Endodermal cell (in vitro differentiated cells): ENCODE results near the gene KIAA1755. TPM values are rescaled to one million over a fixed set of nuclear protein-coding genes. Genes with fewer than 3 reads are reported as not detected.
"Not testable (repeated sequence)": the region's sequence is repeated elsewhere in the genome, so short reads cannot be mapped to it uniquely, and the experiment has no call there.

Source experiments
- DNase-seq: peaks from one replicate; pipeline ENCODE4 v3.0.0-alpha.2; 2017
- H3K27ac ChIP-seq: 2 replicates; pipeline ENCODE4 v1.5.1; 2013; ENCODE audit warnings: mild to moderate bottlenecking, low read depth, low read length, moderate library complexity
- H3K27me3 ChIP-seq: 2 replicates; pipeline ENCODE4 v1.6.1; 2013; ENCODE audit warnings: mild to moderate bottlenecking, low read length, moderate library complexity; ENCODE audit not compliant: insufficient read depth, control insufficient read depth, poor library complexity, severe bottlenecking
- H3K36me3 ChIP-seq: 2 replicates; pipeline ENCODE4 v1.7.0; 2013; ENCODE audit warnings: mild to moderate bottlenecking, low read length, moderate library complexity; ENCODE audit not compliant: control insufficient read depth, insufficient read depth
- H3K4me1 ChIP-seq: one replicate; pipeline ENCODE4 v1.7.0; 2013; ENCODE audit warnings: low read length; ENCODE audit not compliant: control insufficient read depth, insufficient read depth
- H3K4me3 ChIP-seq: 2 replicates; pipeline ENCODE4 v1.5.1; 2013; ENCODE audit warnings: mild to moderate bottlenecking, low read length, moderate library complexity
- H3K9ac ChIP-seq: 2 replicates; pipeline ENCODE4 v1.6.1; 2013; ENCODE audit warnings: mild to moderate bottlenecking, low read length, moderate library complexity; ENCODE audit not compliant: poor library complexity, severe bottlenecking; ENCODE audit errors: extremely low read depth
- H3K9me3 ChIP-seq: 2 replicates; pipeline ENCODE4 v1.6.1; 2013; ENCODE audit warnings: mild to moderate bottlenecking, low read length, moderate library complexity; ENCODE audit not compliant: control insufficient read depth
- H3K27ac Mint-ChIP-seq: 2 replicates; pipeline ENCODE4 v1.8.0; 2020; ENCODE audit warnings: mixed read lengths
- H3K27me3 Mint-ChIP-seq: 2 replicates; pipeline ENCODE4 v1.8.0; 2021; ENCODE audit warnings: mild to moderate bottlenecking, mixed read lengths; ENCODE audit not compliant: insufficient read depth
- H3K36me3 Mint-ChIP-seq: 2 replicates; pipeline ENCODE4 v1.8.0; 2020; ENCODE audit warnings: low read depth, mixed read lengths
- H3K4me1 Mint-ChIP-seq: 2 replicates; pipeline ENCODE4 v1.8.0; 2020; ENCODE audit warnings: mixed read lengths
- H3K4me3 Mint-ChIP-seq: 2 replicates; pipeline ENCODE4 v1.8.0; 2020; ENCODE audit warnings: mild to moderate bottlenecking, moderate library complexity, mixed read lengths
- H3K9me3 Mint-ChIP-seq: 2 replicates; pipeline ENCODE4 v1.8.0; 2020; ENCODE audit warnings: mild to moderate bottlenecking, mixed read lengths
- CTCF ChIP-seq: fragments of 200-600 bp; sonication (generic); conservative IDR thresholded peaks from 2 replicates; pipeline ENCODE4 v1.5.0; 2021; ENCODE audit warnings: antibody characterized with exemption, mild to moderate bottlenecking
- WGBS, 2 experiments: methylation state at CpG; one replicate each; pipeline versions ENCODE4 v1.1.5 to v1.1.7; 2013; ENCODE audit warnings: missing lambda C conversion rate in 2 of 2, mixed read lengths in 1 of 2; ENCODE audit not compliant: insufficient coverage in 1 of 2, insufficient read length in 1 of 2; 5-methylcytosine and 5-hydroxymethylcytosine counted together
- total RNA-seq, 2 donors: library from RNA; stranded (reverse); fragmentation: NEBNext Ultra II Directional in 1 of 2; extraction: Animal tissue kit (Norgen Biotek cat#: 25700) in 1 of 2; gene quantifications; 2 replicates in 1 of 2; 3 replicates in 1 of 2; pipeline ENCODE4 v1.2.1, GENCODE V29; 2021

Gene KIAA1755
- total RNA-seq, 2 donors from 2014 or later: not detected

- WGBS, 2 experiments: 55 to 58% methylated on average over 16 to 20 of the region's 20 CpGs
- Mint-ChIP-seq H3K27ac (peak overlapping the region; percentile 30), H3K9me3 (peaks cover under 1% of the 10 kb centered on the region), H3K4me3 (no peak overlapping the region), H3K36me3 (no peaks in the 10 kb centered on the region), H3K27me3 (peaks cover under 1% of the 10 kb centered on the region), H3K4me1 (peaks cover 9% of the 10 kb centered on the region)
- H3K4me3 ChIP-seq: no peak overlapping the region
- H3K36me3 ChIP-seq: no peaks in the 10 kb centered on the region
- no peaks in the 10 kb centered on the region for H3K27me3 ChIP-seq
- TF ChIP-seq CTCF: no peak
- no peaks in the 10 kb centered on the region for H3K4me1 ChIP-seq
- H3K9ac ChIP-seq: no peak overlapping the region
- peak overlapping the region; percentile 70 for H3K27ac ChIP-seq
- DNase-seq: peak; percentile 74
- no peaks in the 10 kb centered on the region for H3K9me3 ChIP-seq
Observed at GRCh38 chr20:38252292-38253288, 7.9 kb downstream of the KIAA1755 start.

GRCh38 chr20:38251441-38251840 is 9.1 kb downstream of the KIAA1755 start:
- H3K9me3 ChIP-seq, DNase-seq, H3K4me1 Mint-ChIP-seq, H3K9me3 Mint-ChIP-seq, H3K27me3 ChIP-seq, H3K4me1 ChIP-seq, H3K27ac Mint-ChIP-seq, H3K4me3 Mint-ChIP-seq, H3K9ac ChIP-seq, H3K36me3 Mint-ChIP-seq, H3K27me3 Mint-ChIP-seq, H3K27ac ChIP-seq, H3K4me3 ChIP-seq, H3K36me3 ChIP-seq: not testable (repeated sequence)
- WGBS, 2 experiments: 85 to 91% methylated on average over 5 to 6 of the region's 6 CpGs

- Histone ChIP-seq H3K4me3 (no peak overlapping the region), H3K27me3 (no peaks in the 10 kb centered on the region), H3K36me3 (no peaks in the 10 kb centered on the region), H3K27ac (no peak overlapping the region), H3K9ac (no peak overlapping the region), H3K9me3 (no peaks in the 10 kb centered on the region), H3K4me1 (no peaks in the 10 kb centered on the region)
- TF ChIP-seq CTCF: no peak
- Mint-ChIP-seq H3K9me3 (peaks cover 4% of the 10 kb centered on the region), H3K4me3 (no peak overlapping the region), H3K27ac (no peak overlapping the region), H3K27me3 (peaks cover 7% of the 10 kb centered on the region), H3K36me3 (no peaks in the 10 kb centered on the region), H3K4me1 (peaks cover 9% of the 10 kb centered on the region)
- WGBS, 2 experiments: 65 to 66% methylated on average over 3 to 5 of the region's 6 CpGs
- DNase-seq: no peak
Observed at GRCh38 chr20:38250609-38251008, 9.9 kb downstream of the KIAA1755 start.
